ENCODE data around the gene ZEB2. TPM values are rescaled to one million over a fixed set of nuclear protein-coding genes. Genes with fewer than 3 reads are reported as not detected.

ZEB2 gene
- polyA plus RNA-seq, 2 of the 4 experiments (the other 2 are of a cell fraction) = 4.2 to 7.0 TPM

- Histone ChIP-seq H3K4me2 (no peak overlapping the region), H3K9me3 (no peaks in the 10 kb centered on the region), H3K4me3 (no peak overlapping the region), H3K4me1 (peaks cover 21% of the 10 kb centered on the region), H3K27ac (no peak overlapping the region)
- no peak for DNase-seq (ENCODE audit: low read depth in 1 of 2, low spot score in 1 of 2)
- ChIA-PET POLR2A (no interaction called here), CTCF (interaction anchor here (0.7 kb wide), 1 partner anchor 216 kb away, joined by 3 read pairs; no protein-coding TSS in a partner anchor)
- no peak for FAIRE-seq
- TF ChIP-seq CHD2 (IDR thresholded peaks at IDR 0.05; ENCODE audit: low read length, partially characterized antibody) = no peak
- TF ChIP-seq RCOR1 (IDR thresholded peaks at IDR 0.05; ENCODE audit: low read depth, low read length) = no peak
- TF ChIP-seq EHMT2 (IDR thresholded peaks at IDR 0.05; ENCODE audit: low read depth) = no peak
- TF ChIP-seq PHF8 (IDR thresholded peaks at IDR 0.05; ENCODE audit: borderline replicate concordance, low read depth) = no peak
- TF ChIP-seq MAZ (IDR thresholded peaks at IDR 0.05; ENCODE audit: borderline replicate concordance, low read depth, low read length) = no peak
- TF ChIP-seq CHD4 (IDR thresholded peaks at IDR 0.05; ENCODE audit: borderline replicate concordance) = no peak
- TF ChIP-seq SMC3 (IDR thresholded peaks at IDR 0.05) = no peak
- TF ChIP-seq ATOH8 (CRISPR knock-in tag; IDR thresholded peaks at IDR 0.05; ENCODE audit: low read depth) = no peak
- no peak for TF ChIP-seq CTCF (IDR thresholded peaks at IDR 0.05)
- no peak for TF ChIP-seq TFCP2L1 (CRISPR knock-in tag; IDR thresholded peaks at IDR 0.05)
- TF ChIP-seq HOXA7 (CRISPR knock-in tag; IDR thresholded peaks at IDR 0.05) = no peak
- no peak for ATAC-seq
- 59% methylated on average over 5 of the region's 5 CpGs for WGBS (ENCODE audit: missing lambda C conversion rate)
Observed at GRCh38 chr2:144507441-144508171, 12.3 kb downstream of the ZEB2 start.

GRCh38 chr2:144505245-144505831 lies 14.6 kb downstream of the ZEB2 start:
- FAIRE-seq = no peak
- no peak for DNase-seq (ENCODE audit: low read depth in 1 of 2, low spot score in 1 of 2)
- ChIA-PET CTCF (no interaction called here), POLR2A (no interaction called here)
- peak; percentile 34 to 61; a peak in 4 of 6 replicates for ATAC-seq
- TF ChIP-seq E2F6 (IDR thresholded peaks at IDR 0.05; ENCODE audit: borderline replicate concordance, low read depth) (no peak), MAX (IDR thresholded peaks at IDR 0.05) (no peak), RCOR1 (IDR thresholded peaks at IDR 0.05; ENCODE audit: low read depth, low read length) (no peak), SREBF2 (IDR thresholded peaks at IDR 0.05) (no peak), HOXB5 (CRISPR knock-in tag; IDR thresholded peaks at IDR 0.05) (no peak), EHMT2 (IDR thresholded peaks at IDR 0.05; ENCODE audit: low read depth) (no peak), POLR2A (IDR thresholded peaks at IDR 0.05; ENCODE audit: low read length) (no peak), RFX5 (IDR thresholded peaks at IDR 0.05) (no peak), TFCP2L1 (CRISPR knock-in tag; IDR thresholded peaks at IDR 0.05) (no peak), CHD2 (IDR thresholded peaks at IDR 0.05; ENCODE audit: low read length, partially characterized antibody) (no peak), ZNF302 (CRISPR knock-in tag; IDR thresholded peaks at IDR 0.05) (no peak), HOXB13 (CRISPR knock-in tag; IDR thresholded peaks at IDR 0.05; ENCODE audit: low read depth) (no peak), CBX8 (IDR thresholded peaks at IDR 0.05) (no peak), FOSL2 (IDR thresholded peaks at IDR 0.05) (no peak), FOSL2 (CRISPR knock-in tag; IDR thresholded peaks at IDR 0.05) (no peak), PBX3 (IDR thresholded peaks at IDR 0.05) (no peak), ATOH8 (CRISPR knock-in tag; IDR thresholded peaks at IDR 0.05; ENCODE audit: low read depth) (no peak), TP53 (CRISPR knock-in tag; IDR thresholded peaks at IDR 0.05) (no peak), GATA3 (IDR thresholded peaks at IDR 0.05; ENCODE audit: borderline replicate concordance) (no peak), CHD4 (IDR thresholded peaks at IDR 0.05; ENCODE audit: borderline replicate concordance) (no peak), NPAS2 (CRISPR knock-in tag; IDR thresholded peaks at IDR 0.05; ENCODE audit: borderline replicate concordance) (no peak)
- Histone ChIP-seq H3K9me3 (no peaks in the 10 kb centered on the region), H3K4me1 (peaks cover 7% of the 10 kb centered on the region; the same call in 1 of the 3 replicates), H3K4me2 (no peak overlapping the region), H3K4me3 (no peak overlapping the region), H3K27ac (no peak overlapping the region)
- 79% methylated on average over 2 of the region's 2 CpGs for WGBS (ENCODE audit: missing lambda C conversion rate)
